LHCN-M2 (cell line): Measurements from ENCODE around the gene EDIL3. TPM values are rescaled to one million over a fixed set of nuclear protein-coding genes. Genes with fewer than 3 reads are reported as not detected.
A peak's percentile ranks its signal among the peaks of the same experiment; 100 is the strongest.

ENCODE experiments used
- DNase-seq: peaks from one replicate; pipeline ENCODE4 v3.0.0-alpha.2; 2012; ENCODE audit warnings: low read depth
- total RNA-seq: library from RNA; depleted of rRNA; stranded (reverse); fragments of >200 nt; gene quantifications from 2 replicates; pipeline ENCODE4 v1.2.3, GENCODE V29; 2014

EDIL3 gene
- total RNA-seq, 1 experiment from 2014 or later = 58.7 TPM

DNA sequence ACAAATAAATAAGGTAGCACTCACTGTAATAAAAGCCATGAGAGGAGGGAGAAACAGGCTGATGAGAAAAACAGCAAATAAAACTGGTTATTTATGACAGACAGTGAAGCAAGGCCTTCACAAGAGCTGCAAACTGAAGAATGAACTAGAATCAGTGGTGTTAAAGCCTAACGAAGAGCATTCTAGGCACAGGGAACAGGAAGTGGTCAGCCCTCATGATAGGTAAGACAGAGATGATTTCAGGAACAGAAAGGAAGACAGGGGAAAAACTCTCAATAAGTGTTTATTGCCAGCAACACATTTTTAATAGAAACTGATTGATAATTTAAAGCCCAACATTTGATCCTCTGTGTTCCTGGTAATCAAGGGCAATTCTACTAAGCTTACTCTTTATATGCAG lies 124.5 kb downstream of the EDIL3 start:
- DNase-seq = no peak

DNA sequence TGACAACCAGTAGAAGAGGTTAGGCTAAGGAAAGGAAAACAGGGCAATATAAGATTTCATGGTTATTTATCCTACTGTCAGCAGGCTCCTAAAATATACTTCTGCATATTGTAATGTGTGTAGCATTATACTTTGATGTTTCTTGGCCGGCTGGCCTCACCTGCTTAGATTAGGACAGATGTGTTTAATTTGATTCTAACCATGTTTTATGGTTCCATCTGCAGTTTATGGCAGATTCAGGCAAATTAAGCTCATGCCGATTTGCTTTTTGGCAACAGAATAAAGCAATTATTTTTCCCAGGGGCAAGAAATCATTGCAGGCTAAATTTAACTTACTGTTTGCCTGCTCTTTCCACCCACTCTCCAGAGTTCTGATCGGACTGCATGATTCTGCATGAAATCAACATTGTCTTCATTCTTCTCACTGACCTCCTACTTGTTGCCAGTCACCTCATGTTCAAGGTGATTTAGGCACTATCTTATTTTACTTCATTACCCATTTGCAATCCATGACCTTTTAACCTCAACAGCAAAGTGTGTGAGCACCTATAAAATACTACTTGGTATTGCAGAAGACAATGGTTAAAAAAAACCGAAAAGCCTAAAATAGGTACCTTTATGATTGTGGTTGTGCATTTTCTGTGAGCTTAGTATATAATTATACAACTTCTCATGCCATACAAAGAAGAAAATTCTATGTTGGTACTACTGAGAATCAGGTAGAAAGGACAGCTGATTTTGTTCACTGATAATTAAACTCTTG lies 125.2 kb downstream of the EDIL3 start:
- DNase-seq = no peak

GRCh38 chr5:84257061-84257460 lies 127.6 kb downstream of the EDIL3 start:
- DNase-seq = peak; percentile 73

DNA sequence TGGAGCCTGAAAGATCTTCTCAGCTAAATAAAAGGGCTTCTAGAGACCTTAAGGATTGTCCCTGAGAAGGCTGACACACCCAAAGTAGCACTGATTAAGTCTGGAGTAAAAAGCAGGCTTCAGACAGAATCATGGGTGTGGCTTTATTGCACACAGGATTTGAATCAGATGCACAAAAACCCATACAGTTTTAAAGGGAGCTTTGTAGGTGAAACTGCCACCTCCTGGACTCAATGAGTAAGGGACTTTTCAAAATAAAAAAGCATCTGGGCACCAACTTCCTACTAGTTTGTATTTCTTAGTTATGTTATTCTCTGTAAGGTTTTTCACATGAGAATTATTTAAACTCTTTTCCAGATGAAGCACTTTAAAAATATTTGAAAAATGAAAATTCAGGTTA lies 129.4 kb downstream of the EDIL3 start:
- DNase-seq = peak; percentile 59

DNA sequence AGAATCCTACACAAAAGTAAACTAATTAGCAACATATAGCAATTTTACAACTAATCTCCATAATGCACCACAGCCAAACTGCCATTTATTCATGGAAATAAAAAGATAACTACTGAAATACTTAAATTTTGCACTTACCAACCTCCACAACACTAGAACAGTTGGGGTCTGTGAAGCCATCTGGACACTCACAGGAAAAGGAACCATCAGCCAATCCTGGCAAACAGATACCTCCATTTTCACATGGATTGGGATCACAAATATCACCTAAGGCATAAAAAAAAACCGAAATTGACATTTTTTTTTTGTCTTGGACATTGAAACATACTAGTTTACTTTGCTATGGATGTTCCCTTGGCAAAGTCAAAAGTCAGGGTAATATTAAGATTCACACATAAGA lies 130.7 kb downstream of the EDIL3 start:
- no peak for DNase-seq

DNA sequence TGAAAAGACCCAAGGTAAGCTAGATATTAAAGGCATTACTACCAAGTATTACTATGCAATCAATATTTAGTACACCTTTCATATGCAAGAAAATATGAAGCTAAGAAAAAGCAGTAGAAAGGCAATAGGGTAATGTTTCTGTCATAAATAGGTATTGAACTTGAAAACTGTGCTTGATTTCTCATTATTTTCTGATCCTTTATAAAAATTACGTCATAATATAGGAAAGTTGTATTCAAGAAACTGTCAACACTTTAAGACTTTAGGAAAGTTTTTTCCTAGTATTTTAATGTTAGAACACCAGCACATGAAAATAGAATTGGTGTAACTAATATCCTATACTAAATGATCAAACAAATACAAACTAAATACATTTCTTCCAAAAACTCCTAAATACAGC lies 133.2 kb downstream of the EDIL3 start:
- no peak for DNase-seq

GRCh38 chr5:84249918-84250630 lies 134.6 kb downstream of the EDIL3 start:
- peak; percentile 97 for DNase-seq

DNA sequence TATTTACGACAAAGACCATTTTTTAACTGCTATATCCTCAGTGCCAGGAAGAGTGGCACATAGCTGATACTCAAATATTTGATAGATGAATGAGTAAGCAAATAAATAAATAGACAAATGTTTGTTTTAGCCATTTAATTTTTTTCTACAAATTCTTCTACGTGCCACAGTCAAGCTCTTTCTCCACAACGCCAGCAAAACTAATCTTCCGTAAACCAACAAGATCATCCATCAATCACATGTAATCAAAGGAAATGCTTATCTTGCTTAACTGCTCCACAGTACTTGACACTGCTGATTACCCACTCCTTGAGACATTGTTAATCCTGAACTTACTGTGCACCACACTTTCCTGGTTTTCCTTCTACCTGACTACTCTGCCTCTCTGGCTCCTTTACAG lies 136.7 kb downstream of the EDIL3 start:
- DNase-seq = no peak

DNA sequence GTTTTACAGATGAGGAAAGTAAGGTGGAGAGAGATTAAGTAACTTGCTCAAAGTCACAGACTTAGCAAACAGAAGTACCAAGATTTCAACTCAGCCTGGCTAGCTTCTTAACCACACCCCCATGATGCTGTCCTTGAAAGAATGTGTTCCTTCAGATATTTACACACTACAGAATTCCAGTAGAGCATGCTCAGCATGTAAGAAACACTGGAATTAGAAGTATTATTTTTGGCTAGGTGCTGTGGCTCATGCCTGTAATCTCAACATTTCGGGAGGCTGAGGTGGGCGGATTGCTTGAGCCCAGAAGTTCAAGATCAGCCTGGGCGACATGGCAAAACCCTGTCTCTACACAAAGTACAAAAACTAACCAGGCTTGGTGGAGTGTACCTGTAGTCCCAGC lies 142.4 kb downstream of the EDIL3 start:
- DNase-seq = peak; percentile 41

GRCh38 chr5:84239494-84239893 lies 145.2 kb downstream of the EDIL3 start:
- peak; percentile 77 for DNase-seq

GRCh38 chr5:84237126-84237525 lies 147.6 kb downstream of the EDIL3 start:
- no peak for DNase-seq

- no peak for DNase-seq
Measured at GRCh38 chr5:84231433-84231832, 153.2 kb downstream of the EDIL3 start.

GRCh38 chr5:84229045-84229444 lies 155.6 kb downstream of the EDIL3 start:
- no peak for DNase-seq

DNA sequence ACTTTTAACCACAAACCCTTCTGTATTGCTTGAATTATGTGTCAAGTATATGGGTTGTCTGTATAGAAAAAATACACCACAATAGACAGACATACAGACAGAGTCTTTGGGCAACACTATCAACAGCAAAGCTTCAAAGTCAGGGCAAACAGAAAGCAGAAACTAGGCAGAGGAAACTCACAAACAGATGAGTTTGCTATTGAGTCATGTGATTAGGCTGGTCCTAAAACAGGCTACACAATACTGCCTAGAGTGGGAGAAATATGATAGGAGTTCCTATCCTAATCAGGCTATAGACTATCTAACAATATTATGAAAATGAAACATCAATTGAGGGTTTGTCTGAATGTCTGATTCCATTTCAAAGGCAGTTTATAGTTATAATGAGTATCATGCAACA lies 156.4 kb downstream of the EDIL3 start:
- no peak for DNase-seq

- DNase-seq = peak; percentile 65
Measured at GRCh38 chr5:84227236-84227635, 157.4 kb downstream of the EDIL3 start.

DNA sequence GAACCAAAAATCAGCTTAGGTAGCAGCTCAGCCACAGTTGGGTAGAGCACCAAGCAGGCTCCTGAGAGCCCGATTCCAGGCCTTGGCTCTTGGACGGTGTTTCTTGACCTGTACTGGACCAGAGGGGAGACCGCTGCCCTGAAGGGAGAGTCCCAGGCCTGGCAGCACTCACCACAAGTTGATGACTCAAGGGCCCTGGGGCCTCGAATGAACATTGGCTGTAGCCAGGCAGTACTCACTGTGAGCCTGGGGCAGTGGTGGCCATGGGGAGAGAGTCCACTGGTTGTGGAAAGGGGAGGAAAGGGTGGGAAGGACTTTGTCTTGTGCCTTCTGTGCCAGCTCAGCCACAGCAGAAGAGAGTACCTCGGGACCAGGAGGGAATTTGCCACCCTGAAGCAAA lies 166.1 kb downstream of the EDIL3 start:
- no peak for DNase-seq

DNA sequence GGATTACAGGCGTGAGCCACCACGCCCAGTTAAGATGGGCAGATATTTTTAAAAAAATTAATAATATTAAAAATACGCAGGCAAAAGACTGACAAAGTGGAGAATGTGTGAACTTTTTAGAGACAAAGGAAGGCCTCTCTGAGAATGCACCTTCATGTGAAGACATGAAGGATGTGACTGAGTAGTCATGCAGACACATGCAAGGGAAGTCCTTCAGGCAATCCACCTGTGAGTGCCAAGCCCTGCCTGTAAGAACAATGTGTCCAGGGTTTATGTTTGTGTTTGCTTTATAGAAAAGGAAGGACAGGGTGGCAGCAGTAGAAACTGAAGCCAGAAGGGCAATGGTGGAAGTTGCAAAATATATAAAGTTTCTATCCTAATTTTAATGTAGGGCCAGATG lies 169.2 kb downstream of the EDIL3 start:
- DNase-seq = no peak

DNA sequence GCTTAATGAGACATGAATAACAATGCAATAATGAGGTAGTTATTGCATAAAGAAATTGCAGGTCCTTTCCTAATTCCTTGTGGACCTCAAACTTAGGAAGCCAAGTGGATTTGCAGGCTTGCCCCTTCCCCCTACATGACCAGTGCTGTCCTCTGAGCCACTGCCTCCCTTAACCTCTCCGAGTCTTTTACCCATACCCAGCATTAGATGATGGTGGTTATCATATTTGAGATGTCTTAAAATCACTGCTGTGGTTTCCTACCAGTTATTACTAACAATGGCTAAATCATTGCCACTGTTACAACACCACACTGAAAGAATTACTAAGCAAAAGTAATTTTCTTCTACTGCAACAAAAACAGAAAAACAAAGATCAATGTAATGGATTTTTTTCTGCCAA lies 170.8 kb downstream of the EDIL3 start:
- no peak for DNase-seq

- DNase-seq = no peak
Measured at GRCh38 chr5:84213212-84213611, 171.5 kb downstream of the EDIL3 start.

- DNase-seq = no peak
Measured at GRCh38 chr5:84204772-84205171, 179.9 kb downstream of the EDIL3 start.

DNA sequence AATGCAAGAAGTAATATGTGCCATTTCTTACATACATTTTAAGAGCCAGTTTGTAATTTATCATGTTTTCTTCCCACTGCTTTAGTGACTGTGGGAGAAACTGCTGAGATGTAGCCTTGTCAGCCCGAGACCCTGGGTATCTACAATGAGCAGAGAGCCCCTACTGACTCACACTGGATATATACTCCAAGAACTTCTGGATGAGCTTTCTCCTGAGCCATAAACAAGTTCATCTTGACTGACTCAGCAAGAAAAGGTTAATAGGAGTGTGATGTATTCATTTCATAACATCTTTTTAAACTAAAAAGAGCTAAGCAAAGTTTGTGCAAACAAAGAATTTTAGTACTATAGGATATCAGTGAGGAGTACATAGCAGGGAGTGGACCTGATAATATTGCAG lies 182.5 kb downstream of the EDIL3 start:
- no peak for DNase-seq

DNA sequence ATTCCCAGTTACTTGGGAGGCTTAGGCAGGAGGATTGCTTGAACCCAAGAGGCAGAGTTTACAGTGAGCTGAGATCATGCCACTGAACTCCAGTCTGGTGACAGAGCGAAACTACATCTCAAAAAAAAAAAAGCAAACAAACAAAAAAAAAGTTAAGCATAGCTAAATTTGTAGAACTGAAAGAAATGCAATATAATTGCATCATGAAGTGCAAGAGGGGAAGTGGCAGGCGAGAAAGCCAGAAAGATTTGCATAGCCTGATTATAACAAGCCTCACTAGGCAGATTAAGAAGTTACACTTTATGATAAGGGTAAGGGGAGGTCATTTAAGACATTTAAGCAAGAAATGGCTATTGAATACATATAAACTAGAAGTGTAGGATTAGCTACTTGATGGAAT lies 187.1 kb downstream of the EDIL3 start:
- DNase-seq = no peak

DNA sequence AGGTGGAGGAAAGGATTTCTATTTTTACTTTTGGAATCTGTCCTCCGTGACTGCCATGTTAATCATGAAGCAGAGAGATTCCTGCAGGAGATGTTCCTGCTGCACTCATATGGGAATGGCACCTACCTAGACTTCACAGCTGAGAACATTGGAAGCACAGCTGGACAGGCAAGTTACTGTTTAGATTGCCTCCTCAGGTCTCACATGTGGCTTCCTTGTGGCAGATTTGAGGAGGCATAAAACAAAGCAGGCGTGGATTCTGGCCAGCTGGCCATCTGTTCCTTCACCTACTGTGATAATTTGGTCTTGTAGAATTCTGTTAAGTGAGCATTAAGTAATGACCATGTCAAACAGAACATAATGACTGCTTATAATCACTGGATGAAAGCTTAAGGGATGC lies 193.4 kb downstream of the EDIL3 start:
- DNase-seq = peak; percentile 56
